NCI-H1694 (cell line): Measurements from ENCODE around the gene BCO1.

Experiments
- DNase-seq: peaks from one replicate; lab custom pipeline; 2025; lab: John Stamatoyannopoulos, UW

Gene BCO1

DNA sequence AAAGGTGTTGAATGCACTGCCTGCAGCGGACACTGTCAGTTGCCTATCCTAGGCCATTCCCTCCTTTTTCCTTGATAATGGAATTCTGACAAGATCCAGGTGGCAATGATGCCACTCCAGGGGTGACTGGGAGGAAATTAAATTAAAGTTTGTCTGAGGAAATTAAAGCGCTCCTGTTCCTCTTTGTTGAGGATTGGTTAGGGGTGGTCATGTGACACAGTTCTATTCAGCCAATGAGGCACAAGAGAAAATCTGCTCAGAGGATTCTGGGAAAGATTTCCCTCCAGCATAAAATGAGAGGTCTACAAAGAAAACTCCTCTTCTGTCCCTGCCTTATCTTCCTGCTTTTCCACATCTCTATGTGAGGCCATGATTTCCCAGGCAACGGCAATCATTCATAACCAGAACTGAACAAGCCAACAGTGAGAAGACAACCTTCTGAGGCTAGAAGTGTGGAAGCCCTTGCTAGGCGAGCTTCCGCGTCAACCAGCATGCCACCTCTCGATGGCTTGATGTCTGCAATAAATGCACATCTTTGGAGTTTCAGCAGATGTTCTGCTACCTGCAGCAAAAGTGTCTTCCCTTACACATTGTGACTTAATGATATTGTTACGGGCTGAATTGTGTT lies 5.6 kb upstream of the BCO1 start:
- no peak for DNase-seq

DNA sequence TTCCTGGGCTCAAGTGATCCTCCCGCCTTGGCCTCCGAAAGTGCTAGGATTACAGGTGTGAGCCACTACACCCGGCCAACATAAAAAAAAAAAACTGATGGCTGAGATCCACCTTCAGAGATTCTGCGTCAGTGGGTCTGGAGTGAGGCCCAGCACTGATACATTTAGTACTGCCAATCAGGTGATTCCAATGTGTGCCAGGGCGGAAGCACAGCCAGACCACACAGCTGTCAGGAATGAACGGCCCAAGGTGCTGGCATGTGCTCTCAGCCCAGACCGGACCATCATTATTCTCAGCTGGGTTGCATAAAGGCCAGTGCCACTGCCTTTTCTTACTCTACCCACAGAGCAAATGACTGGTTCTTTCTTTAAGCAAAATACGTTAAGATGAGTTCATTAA lies 1.2 kb upstream of the BCO1 start:
- DNase-seq = no peak

GRCh38 chr16:81237942-81238295 lies 570 bp upstream of the BCO1 start:
- no peak for DNase-seq

DNA sequence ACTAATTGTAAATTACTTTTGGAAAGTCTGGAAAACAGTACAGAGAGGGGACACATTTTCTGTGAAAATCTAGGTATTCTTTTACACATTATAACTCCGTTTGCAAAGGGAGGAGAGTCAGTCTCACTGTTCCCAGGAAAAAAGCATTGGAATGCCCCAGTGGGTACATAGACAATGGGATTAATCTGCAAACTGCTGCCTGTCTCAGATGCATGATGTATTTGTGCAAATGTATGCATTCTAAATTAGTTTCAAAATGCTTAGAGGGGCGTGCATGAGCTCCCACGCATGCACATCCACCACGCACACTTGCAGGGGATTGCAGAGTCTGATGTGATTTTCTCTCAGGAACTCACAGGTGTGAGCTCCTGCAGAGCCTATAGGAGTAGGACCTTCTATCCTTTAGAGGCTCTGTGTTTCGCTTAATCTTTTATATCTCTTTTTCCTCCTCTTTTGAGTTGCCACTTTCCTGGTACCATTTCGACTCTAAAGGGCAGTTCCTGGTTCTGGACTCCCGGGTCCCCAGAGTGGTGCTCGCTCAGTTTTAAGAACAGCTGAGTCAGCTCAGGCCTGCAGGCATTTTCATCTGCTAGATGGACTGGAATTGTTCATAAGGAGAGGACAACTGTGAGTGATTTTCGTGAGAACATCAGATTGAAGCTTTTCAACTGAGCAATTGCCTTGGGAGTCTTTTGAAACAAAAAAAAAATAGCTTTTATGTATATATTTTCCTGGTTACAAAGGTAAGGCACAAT lies 1.1 kb downstream of the BCO1 start:
- no peak for DNase-seq

DNA sequence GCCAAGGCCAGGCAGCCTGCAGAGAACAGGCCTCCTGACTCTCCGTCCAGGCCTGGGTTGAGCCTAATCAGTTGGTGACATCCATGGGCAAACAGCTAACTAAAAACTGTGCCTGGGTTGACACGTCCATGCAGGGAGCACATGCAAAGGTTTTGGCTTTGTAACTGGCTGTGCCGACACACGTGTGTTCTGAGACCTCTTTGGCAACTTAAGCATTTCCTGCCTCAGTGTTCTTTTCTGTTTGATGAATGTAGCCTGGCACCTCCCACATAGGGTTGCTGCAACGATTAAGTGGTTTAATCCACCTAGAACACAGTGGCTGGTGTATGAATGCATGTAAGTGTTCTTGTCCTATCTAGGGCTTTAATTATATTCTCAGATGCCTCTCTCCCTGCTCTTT lies 3.2 kb downstream of the BCO1 start:
- DNase-seq = no peak

GRCh38 chr16:81242977-81243618 lies 4.6 kb downstream of the BCO1 start:
- DNase-seq = no peak

DNA sequence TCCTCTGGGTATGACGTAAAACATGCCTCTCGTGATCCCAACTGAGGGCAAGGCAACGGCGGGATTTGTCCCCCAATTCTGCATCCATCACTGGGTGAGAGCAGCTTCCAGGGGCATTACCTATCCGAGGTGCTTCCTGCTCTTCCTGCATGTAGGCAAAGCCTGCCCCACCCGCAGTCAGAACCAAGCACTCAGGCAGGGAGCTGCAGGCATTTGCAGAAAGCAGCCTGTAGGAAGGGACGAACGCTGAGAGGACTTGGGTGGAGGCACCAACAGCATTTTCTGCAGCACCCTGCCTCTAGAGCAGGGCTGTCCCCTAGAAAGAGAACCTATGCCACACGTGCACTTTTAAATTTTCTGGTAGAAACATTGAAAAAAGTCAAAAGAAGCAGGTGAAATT lies 5.5 kb downstream of the BCO1 start:
- no peak for DNase-seq

- DNase-seq = no peak
Measured at GRCh38 chr16:81251871-81252270, 13.4 kb downstream of the BCO1 start.

GRCh38 chr16:81253141-81253540 lies 14.7 kb downstream of the BCO1 start:
- DNase-seq = no peak

- no peak for DNase-seq
Measured at GRCh38 chr16:81254922-81255526, 16.5 kb downstream of the BCO1 start.

GRCh38 chr16:81259916-81260315 lies 21.4 kb downstream of the BCO1 start:
- DNase-seq = no peak

GRCh38 chr16:81261049-81261648 lies 22.7 kb downstream of the BCO1 start:
- no peak for DNase-seq

GRCh38 chr16:81263470-81264220 lies 25.2 kb downstream of the BCO1 start:
- DNase-seq = no peak

GRCh38 chr16:81264386-81264785 lies 25.9 kb downstream of the BCO1 start:
- no peak for DNase-seq

- DNase-seq = no peak
Measured at GRCh38 chr16:81265052-81265451, 26.6 kb downstream of the BCO1 start.

DNA sequence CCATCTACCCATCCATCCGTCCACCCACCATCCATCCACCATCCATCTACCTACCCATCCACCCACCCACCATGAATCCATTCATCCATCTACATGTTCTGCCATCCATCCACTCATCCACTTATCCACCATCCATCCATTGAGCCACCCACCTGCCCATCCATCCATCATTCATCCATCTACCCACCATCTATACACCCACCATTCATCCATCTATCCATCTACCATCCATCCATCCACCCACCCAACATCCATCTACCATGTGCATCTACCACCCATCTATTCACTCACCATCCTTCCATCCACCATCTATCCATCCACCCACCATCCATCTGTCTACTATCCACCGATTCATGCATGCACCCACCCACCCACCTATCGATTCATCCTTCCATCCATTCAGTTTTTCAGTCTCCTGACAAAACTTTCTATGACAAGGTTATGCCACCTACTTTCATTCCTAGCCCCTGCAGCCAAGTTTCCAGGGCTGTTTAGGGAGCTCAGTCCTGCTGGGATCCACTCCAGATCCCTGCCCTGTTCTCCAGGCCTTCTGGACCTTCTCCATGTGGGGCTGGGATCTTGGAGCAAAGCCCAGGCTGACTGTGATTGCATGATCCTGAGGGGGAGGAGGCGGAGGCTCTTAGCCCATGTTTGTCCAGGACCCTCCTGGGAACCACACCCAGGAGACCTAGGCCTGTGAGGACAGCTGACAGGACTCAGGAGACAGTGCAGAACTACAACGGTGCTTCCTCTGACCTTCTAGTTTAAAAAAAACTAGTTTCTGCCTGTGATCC lies 27.4 kb downstream of the BCO1 start:
- DNase-seq = no peak

- no peak for DNase-seq
Measured at GRCh38 chr16:81266680-81267095, 28.2 kb downstream of the BCO1 start.

DNA sequence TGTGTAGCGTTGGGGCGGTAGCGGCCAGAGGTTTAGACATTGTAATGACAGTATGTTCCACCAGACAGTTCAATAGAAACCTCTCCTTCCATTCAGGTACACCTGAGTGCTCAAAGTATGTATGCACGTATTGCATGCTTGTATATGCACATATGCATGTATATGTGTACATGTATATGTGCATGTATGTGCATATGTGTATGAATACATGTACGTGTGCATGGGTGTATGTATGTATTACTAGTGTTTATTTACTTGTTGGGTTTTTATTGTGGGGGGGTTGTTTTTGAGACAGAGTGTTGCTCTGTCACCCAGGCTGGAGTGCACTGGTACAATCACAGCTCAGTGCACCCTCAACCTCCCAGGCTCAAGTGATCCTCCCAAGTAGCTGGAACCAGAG lies 30.0 kb downstream of the BCO1 start:
- DNase-seq = no peak

GRCh38 chr16:81273223-81273950 lies 34.9 kb downstream of the BCO1 start:
- no peak for DNase-seq

DNA sequence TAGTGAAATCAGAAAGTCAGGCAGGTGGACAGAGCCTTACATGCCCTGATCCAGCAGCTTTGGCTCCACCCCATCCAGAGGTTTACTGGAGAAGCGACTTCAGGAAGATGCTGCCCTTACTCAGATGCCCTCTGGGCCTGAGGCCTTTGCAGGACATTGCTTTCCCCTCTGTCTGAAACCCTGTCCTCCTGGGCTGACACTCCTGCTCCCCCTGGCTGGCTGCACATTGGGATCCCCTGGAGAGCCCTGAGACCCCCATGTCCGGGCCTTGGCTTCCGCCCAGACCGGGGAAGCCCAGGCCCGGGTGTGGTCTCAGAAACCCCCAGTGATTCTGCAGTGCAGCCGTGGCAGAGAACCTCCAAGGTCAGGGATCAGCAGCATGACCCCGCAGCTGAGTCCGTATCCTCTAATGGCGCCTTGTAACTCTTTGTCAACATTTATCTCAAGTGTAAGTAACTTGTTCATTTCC lies 36.6 kb downstream of the BCO1 start:
- no peak for DNase-seq
